ENCODE measurements around the gene FMN1.

Gene FMN1

GRCh38 chr15:33093222-33093621, 101.3 kb downstream of the FMN1 start:
- Mint-ChIP-seq H3K4me3 (no peak overlapping the region), H3K9me3 (no peaks in the 10 kb centered on the region), H3K36me3 (ENCODE audit: low read depth) (no peaks in the 10 kb centered on the region), H3K27ac (peak overlapping the region; percentile 7 to 15 (median 8)), H3K27me3 (ENCODE audit: low read depth) (peaks cover 4% of the 10 kb centered on the region), H3K4me1 (peaks cover 59% of the 10 kb centered on the region)
- no peak for TF ChIP-seq CTCF (IDR thresholded peaks at IDR 0.05; ENCODE audit: unreplicated experiment in 3 of 3)

GRCh38 chr15:33091983-33092693, 102.4 kb downstream of the FMN1 start:
- Mint-ChIP-seq H3K9me3 (no peaks in the 10 kb centered on the region), H3K4me1 (peaks cover 56% of the 10 kb centered on the region), H3K27ac (peak overlapping the region; percentile 19 to 42 (median 24)), H3K27me3 (ENCODE audit: low read depth) (peaks cover 4% of the 10 kb centered on the region), H3K4me3 (peak overlapping the region in 1 of 3 experiments; percentile 7), H3K36me3 (ENCODE audit: low read depth) (no peaks in the 10 kb centered on the region)
- no peak for TF ChIP-seq CTCF (IDR thresholded peaks at IDR 0.05; ENCODE audit: unreplicated experiment in 3 of 3)

GRCh38 chr15:33089878-33090757, 104.4 kb downstream of the FMN1 start:
- TF ChIP-seq CTCF (IDR thresholded peaks at IDR 0.05; ENCODE audit: unreplicated experiment in 3 of 3) = no peak
- Mint-ChIP-seq H3K27ac (peak overlapping the region; percentile 59 to 79 (median 78)), H3K4me3 (no peak overlapping the region), H3K36me3 (ENCODE audit: low read depth) (no peaks in the 10 kb centered on the region), H3K27me3 (ENCODE audit: low read depth) (peaks cover 4% of the 10 kb centered on the region), H3K9me3 (no peaks in the 10 kb centered on the region), H3K4me1 (peaks cover 56% of the 10 kb centered on the region)

- H3K27me3 Mint-ChIP-seq (ENCODE audit: low read depth) = peaks cover 4% of the 10 kb centered on the region
- no peak for TF ChIP-seq CTCF (IDR thresholded peaks at IDR 0.05; ENCODE audit: unreplicated experiment in 3 of 3)
- no peaks in the 10 kb centered on the region for H3K36me3 Mint-ChIP-seq (ENCODE audit: low read depth)
- peak overlapping the region; percentile 4 to 51 (median 30) for H3K27ac Mint-ChIP-seq
- no peaks in the 10 kb centered on the region for H3K9me3 Mint-ChIP-seq
- peaks cover 51% of the 10 kb centered on the region for H3K4me1 Mint-ChIP-seq
- no peak overlapping the region for H3K4me3 Mint-ChIP-seq
These were observed 105.2 kb downstream of the FMN1 start for GRCh38 chr15:33089165-33089877.

- no peaks in the 10 kb centered on the region for H3K36me3 Mint-ChIP-seq (ENCODE audit: low read depth)
- peaks cover 4% of the 10 kb centered on the region for H3K27me3 Mint-ChIP-seq (ENCODE audit: low read depth)
- no peaks in the 10 kb centered on the region for H3K9me3 Mint-ChIP-seq
- peaks cover 26% of the 10 kb centered on the region for H3K4me1 Mint-ChIP-seq
- H3K4me3 Mint-ChIP-seq = no peak overlapping the region
- TF ChIP-seq CTCF (IDR thresholded peaks at IDR 0.05; ENCODE audit: unreplicated experiment in 3 of 3) = peak; percentile 60 to 71 (median 60)
- H3K27ac Mint-ChIP-seq = peak overlapping the region in 1 of 3 experiments; percentile 31
These were observed 107.9 kb downstream of the FMN1 start for GRCh38 chr15:33086500-33087121.

All from nephron (organoid).